Midbrain (tissue), 1 donor: ENCODE results near the gene IFIH1.

Experiments used
- DNase-seq: peaks from one replicate; lab custom pipeline; 2025; lab: John Stamatoyannopoulos, UW

IFIH1 gene

GRCh38 chr2:162257425-162257824 lies 61.1 kb downstream of the IFIH1 start:
- no peak for DNase-seq

- no peak for DNase-seq
These were observed 61.9 kb downstream of the IFIH1 start for GRCh38 chr2:162256591-162256991.

- no peak for DNase-seq
These were observed 64.1 kb downstream of the IFIH1 start for GRCh38 chr2:162254236-162254871.

- no peak for DNase-seq
These were observed 65.0 kb downstream of the IFIH1 start for GRCh38 chr2:162253435-162253834.

- DNase-seq, result no peak
These were observed 66.3 kb downstream of the IFIH1 start for GRCh38 chr2:162252153-162252552.

GRCh38 chr2:162245781-162246180 lies 72.7 kb downstream of the IFIH1 start:
- DNase-seq, result no peak

- no peak for DNase-seq
These were observed 73.4 kb downstream of the IFIH1 start for GRCh38 chr2:162245061-162245460.

GRCh38 chr2:162244541-162245031 lies 73.9 kb downstream of the IFIH1 start:
- DNase-seq, result no peak

GRCh38 chr2:162243715-162244114 lies 74.8 kb downstream of the IFIH1 start:
- DNase-seq, result no peak

GRCh38 chr2:162243294-162243693 lies 75.2 kb downstream of the IFIH1 start, which contains the start of gene FAP:
FAP (minus strand) TSS chr2:162243445; CDS start chr2:162243327, 118 bp downstream.
- no peak for DNase-seq

- DNase-seq, result peak; percentile 40
These were observed 75.8 kb downstream of the IFIH1 start for GRCh38 chr2:162242586-162243280.

- no peak for DNase-seq
These were observed 76.9 kb downstream of the IFIH1 start for GRCh38 chr2:162241571-162241970.

GRCh38 chr2:162234620-162235462 lies 83.6 kb downstream of the IFIH1 start:
- DNase-seq, result no peak

GRCh38 chr2:162233197-162233596 lies 85.3 kb downstream of the IFIH1 start:
- no peak for DNase-seq

- no peak for DNase-seq
These were observed 85.8 kb downstream of the IFIH1 start for GRCh38 chr2:162232671-162233070.

- no peak for DNase-seq
These were observed 86.5 kb downstream of the IFIH1 start for GRCh38 chr2:162232027-162232426.

GRCh38 chr2:162230761-162231160 lies 87.7 kb downstream of the IFIH1 start:
- no peak for DNase-seq

GRCh38 chr2:162226836-162227235 lies 91.6 kb downstream of the IFIH1 start:
- no peak for DNase-seq

- peak; percentile 69 for DNase-seq
These were observed 97.4 kb downstream of the IFIH1 start for GRCh38 chr2:162221064-162221463.

- no peak for DNase-seq
These were observed 98.1 kb downstream of the IFIH1 start for GRCh38 chr2:162220368-162220767.

- no peak for DNase-seq
These were observed 99.1 kb downstream of the IFIH1 start for GRCh38 chr2:162219426-162219825.

GRCh38 chr2:162217598-162217997 lies 100.9 kb downstream of the IFIH1 start:
- no peak for DNase-seq
